ENCODE data around the gene KLHL29.

The KLHL29 gene

GRCh38 chr2:23394700-23395099 lies 9.7 kb downstream of the KLHL29 start:
- DNase-seq (ENCODE audit: low read depth, low spot score): no peak

- DNase-seq (ENCODE audit: low read depth, low spot score): no peak
These were observed 12.5 kb downstream of the KLHL29 start for GRCh38 chr2:23397478-23397877.

- DNase-seq (ENCODE audit: low read depth, low spot score): no peak
These were observed 14.8 kb downstream of the KLHL29 start for GRCh38 chr2:23399674-23400261.

GRCh38 chr2:23400703-23401102 lies 15.7 kb downstream of the KLHL29 start:
- DNase-seq (ENCODE audit: low read depth, low spot score): no peak

GRCh38 chr2:23401427-23402204 lies 16.6 kb downstream of the KLHL29 start:
- no peak for DNase-seq (ENCODE audit: low read depth, low spot score)

GRCh38 chr2:23402205-23402740 lies 17.3 kb downstream of the KLHL29 start:
- no peak for DNase-seq (ENCODE audit: low read depth, low spot score)

- no peak for DNase-seq (ENCODE audit: low read depth, low spot score)
These were observed 19.4 kb downstream of the KLHL29 start for GRCh38 chr2:23404426-23404825.

GRCh38 chr2:23409248-23409647 lies 24.3 kb downstream of the KLHL29 start:
- no peak for DNase-seq (ENCODE audit: low read depth, low spot score)

- no peak for DNase-seq (ENCODE audit: low read depth, low spot score)
These were observed 25.6 kb downstream of the KLHL29 start for GRCh38 chr2:23410596-23410995.

GRCh38 chr2:23411752-23412431 lies 26.9 kb downstream of the KLHL29 start:
- DNase-seq (ENCODE audit: low read depth, low spot score): no peak

- no peak for DNase-seq (ENCODE audit: low read depth, low spot score)
These were observed 27.7 kb downstream of the KLHL29 start for GRCh38 chr2:23412556-23413155.

GRCh38 chr2:23413641-23414040 lies 28.7 kb downstream of the KLHL29 start:
- DNase-seq (ENCODE audit: low read depth, low spot score): no peak

GRCh38 chr2:23414106-23414505 lies 29.1 kb downstream of the KLHL29 start:
- no peak for DNase-seq (ENCODE audit: low read depth, low spot score)

- no peak for DNase-seq (ENCODE audit: low read depth, low spot score)
These were observed 29.9 kb downstream of the KLHL29 start for GRCh38 chr2:23414871-23415270.

GRCh38 chr2:23417310-23417709 lies 32.3 kb downstream of the KLHL29 start:
- DNase-seq (ENCODE audit: low read depth, low spot score): no peak

- no peak for DNase-seq (ENCODE audit: low read depth, low spot score)
These were observed 33.1 kb downstream of the KLHL29 start for GRCh38 chr2:23418056-23418455.

- DNase-seq (ENCODE audit: low read depth, low spot score): no peak
These were observed 33.5 kb downstream of the KLHL29 start for GRCh38 chr2:23418461-23418911.

GRCh38 chr2:23419171-23420090 lies 34.5 kb downstream of the KLHL29 start:
- DNase-seq (ENCODE audit: low read depth, low spot score): no peak

GRCh38 chr2:23420091-23420839 lies 35.3 kb downstream of the KLHL29 start:
- no peak for DNase-seq (ENCODE audit: low read depth, low spot score)

- no peak for DNase-seq (ENCODE audit: low read depth, low spot score)
These were observed 36.0 kb downstream of the KLHL29 start for GRCh38 chr2:23420840-23421476.
